Measurements from ENCODE around the gene NPAT. TPM values are rescaled to one million over a fixed set of nuclear protein-coding genes. Genes with fewer than 3 reads are reported as not detected.

The NPAT gene
- total and polyA plus RNA-seq, 2 of the 13 experiments (the other 11 are each of a cell fraction or from before 2014, with no cell fraction given): 4.4 to 11.2 TPM

DNA sequence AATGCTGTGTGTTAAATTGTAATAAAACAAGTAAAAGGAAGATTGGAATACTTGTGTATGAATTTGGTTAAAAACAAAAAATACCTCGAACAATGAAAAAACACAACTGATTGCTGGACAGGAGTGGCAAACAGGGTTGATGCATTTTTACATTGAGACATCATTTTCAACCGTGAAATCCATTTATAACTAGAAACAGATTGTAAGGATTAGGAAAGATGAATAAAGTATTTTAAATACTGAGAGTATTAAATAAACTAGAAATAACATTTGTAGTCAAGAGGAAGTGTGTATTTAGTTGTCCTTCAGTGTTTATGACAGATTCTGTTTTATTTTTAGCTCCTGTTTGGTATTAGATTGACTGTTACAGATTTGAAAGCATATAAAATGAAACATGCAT is 5.8 kb upstream of the NPAT start:
- Histone ChIP-seq H3K27ac (ENCODE audit: extremely low read length, insufficient read depth, low read length) (no peak overlapping the region), H4K20me1 (ENCODE audit: insufficient read depth, low read length) (no peaks in the 10 kb centered on the region), H2AFZ (ENCODE audit: low read length) (no peak overlapping the region), H3K4me3 (replicated peaks in 1 of 3; ENCODE audit: insufficient read depth in 1 of 3, low read depth in 2 of 3, low read length in 3 of 3) (no peak overlapping the region), H3K79me2 (ENCODE audit: insufficient read depth, low read length) (peaks cover 40% of the 10 kb centered on the region), H3K9ac (ENCODE audit: insufficient read depth, low read depth, low read length) (no peak overlapping the region), H3K4me1 (ENCODE audit: insufficient read depth, low read length) (peaks cover 35% of the 10 kb centered on the region), H3K9me3 (ENCODE audit: low read length) (no peaks in the 10 kb centered on the region), H3K27me3 (ENCODE audit: control insufficient read depth in 1 of 2, insufficient read depth in 2 of 2, low read length in 2 of 2) (no peaks in the 10 kb centered on the region; a peak in 1 of 5 replicates), H3K4me2 (ENCODE audit: low read depth, low read length) (no peak overlapping the region), H3K36me3 (replicated peaks in 1 of 2; ENCODE audit: control insufficient read depth in 1 of 2, insufficient read depth in 2 of 2, low read length in 2 of 2) (peaks cover 3 to 29% of the 10 kb centered on the region in 2 experiments)
- in situ Hi-C loops (cut with HindIII; ENCODE audit: extremely low pct_ligation_motif_present, low pct_unique_long_range_greater_than_20kb) (no loop called here), intact Hi-C loops (cut with micrococcal nuclease; ENCODE audit: unreplicated experiment) (no loop called here)
- TF ChIP-seq ZNF160 (CRISPR knock-in tag; IDR thresholded peaks at IDR 0.05) (no peak), PBX2 (CRISPR knock-in tag; IDR thresholded peaks at IDR 0.05) (no peak), CREBL2 (CRISPR knock-in tag; IDR thresholded peaks at IDR 0.05; ENCODE audit: borderline replicate concordance) (no peak)
- TF ChIP-seq, protein P1, sequence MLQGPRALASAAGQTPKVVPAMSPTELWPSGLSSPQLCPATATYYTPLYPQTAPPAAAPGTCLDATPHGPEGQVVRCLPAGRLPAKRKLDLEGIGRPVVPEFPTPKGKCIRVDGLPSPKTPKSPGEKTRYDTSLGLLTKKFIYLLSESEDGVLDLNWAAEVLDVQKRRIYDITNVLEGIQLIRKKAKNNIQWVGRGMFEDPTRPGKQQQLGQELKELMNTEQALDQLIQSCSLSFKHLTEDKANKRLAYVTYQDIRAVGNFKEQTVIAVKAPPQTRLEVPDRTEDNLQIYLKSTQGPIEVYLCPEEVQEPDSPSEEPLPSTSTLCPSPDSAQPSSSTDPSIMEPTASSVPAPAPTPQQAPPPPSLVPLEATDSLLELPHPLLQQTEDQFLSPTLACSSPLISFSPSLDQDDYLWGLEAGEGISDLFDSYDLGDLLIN (CRISPR knock-in tag; IDR thresholded peaks at IDR 0.05; ENCODE audit: borderline replicate concordance): no peak
- no peak for DNase-seq (ENCODE audit: low spot score)
- ChIA-PET CTCF (ENCODE audit: low intra/inter-chr PET ratio, low total read pairs) (no interaction called here), POLR2A (no interaction called here)
- 94% methylated on average over 2 of the region's 2 CpGs for WGBS (ENCODE audit: low lambda C conversion rate)
- BruUV-seq (replicated peaks): no TSS peak
- no peak for FAIRE-seq
- ATAC-seq: no peak

DNA sequence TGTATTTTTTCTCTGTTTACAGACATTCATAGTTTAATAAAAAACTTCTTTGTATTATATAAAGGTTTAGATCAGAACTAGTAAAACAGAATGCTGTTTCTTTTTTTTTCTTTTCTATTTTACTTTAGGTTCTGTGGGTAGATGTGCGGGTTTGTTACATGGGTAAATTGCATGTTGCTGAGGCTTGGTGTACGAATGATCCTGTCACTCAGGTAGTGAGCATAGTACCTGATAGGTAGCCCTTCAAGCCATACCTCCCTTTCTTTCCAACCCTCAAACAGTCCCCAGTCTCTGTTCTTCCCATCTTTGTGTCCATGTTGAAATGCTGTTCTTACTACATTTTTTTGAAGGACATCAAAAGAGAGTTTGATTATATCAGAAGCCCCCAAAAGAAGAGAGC is 3.6 kb upstream of the NPAT start:
- intact Hi-C loops (cut with micrococcal nuclease; ENCODE audit: unreplicated experiment): no loop called here
- Histone ChIP-seq H3K27me3 (ENCODE audit: control insufficient read depth in 1 of 2, insufficient read depth in 2 of 2, low read length in 2 of 2) (peaks cover 0 to 2% of the 10 kb centered on the region in 2 experiments; a peak in 1 of 5 replicates), H3K4me3 (replicated peaks in 1 of 3; ENCODE audit: insufficient read depth in 1 of 3, low read depth in 2 of 3, low read length in 3 of 3) (no peak overlapping the region), H3K27ac (ENCODE audit: extremely low read length, insufficient read depth, low read length) (no peak overlapping the region), H3K79me2 (ENCODE audit: insufficient read depth, low read length) (peaks cover 54% of the 10 kb centered on the region), H3K4me1 (ENCODE audit: insufficient read depth, low read length) (peaks cover 28% of the 10 kb centered on the region), H3K36me3 (replicated peaks in 1 of 2; ENCODE audit: control insufficient read depth in 1 of 2, insufficient read depth in 2 of 2, low read length in 2 of 2) (peaks cover 2 to 26% of the 10 kb centered on the region in 2 experiments; a peak in 4 of 5 replicates), H2AFZ (ENCODE audit: low read length) (no peak overlapping the region), H4K20me1 (ENCODE audit: insufficient read depth, low read length) (no peaks in the 10 kb centered on the region), H3K9me3 (ENCODE audit: low read length) (no peaks in the 10 kb centered on the region), H3K4me2 (ENCODE audit: low read depth, low read length) (peak overlapping the region; percentile 24; the same call in 1 of the 2 replicates), H3K9ac (ENCODE audit: insufficient read depth, low read depth, low read length) (no peak overlapping the region)
- no peak for TF ChIP-seq ZSCAN30 (CRISPR knock-in tag; IDR thresholded peaks at IDR 0.05)
- no peak for TF ChIP-seq JDP2 (CRISPR knock-in tag; IDR thresholded peaks at IDR 0.05; ENCODE audit: borderline replicate concordance)
- TF ChIP-seq, protein P2, sequence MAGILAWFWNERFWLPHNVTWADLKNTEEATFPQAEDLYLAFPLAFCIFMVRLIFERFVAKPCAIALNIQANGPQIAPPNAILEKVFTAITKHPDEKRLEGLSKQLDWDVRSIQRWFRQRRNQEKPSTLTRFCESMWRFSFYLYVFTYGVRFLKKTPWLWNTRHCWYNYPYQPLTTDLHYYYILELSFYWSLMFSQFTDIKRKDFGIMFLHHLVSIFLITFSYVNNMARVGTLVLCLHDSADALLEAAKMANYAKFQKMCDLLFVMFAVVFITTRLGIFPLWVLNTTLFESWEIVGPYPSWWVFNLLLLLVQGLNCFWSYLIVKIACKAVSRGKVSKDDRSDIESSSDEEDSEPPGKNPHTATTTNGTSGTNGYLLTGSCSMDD (CRISPR knock-in tag; IDR thresholded peaks at IDR 0.05): no peak
- TF ChIP-seq ZSCAN12 (CRISPR knock-in tag; IDR thresholded peaks at IDR 0.05): no peak
- no peak for TF ChIP-seq TRIM22 (IDR thresholded peaks at IDR 0.05)
- no peak for TF ChIP-seq TAF1 (CRISPR knock-in tag; IDR thresholded peaks at IDR 0.05)
- TF ChIP-seq PATZ1 (CRISPR knock-in tag; IDR thresholded peaks at IDR 0.05): no peak
- TF ChIP-seq ZNF776 (CRISPR knock-in tag; IDR thresholded peaks at IDR 0.05): no peak
- FAIRE-seq: no peak
- no peak for DNase-seq (ENCODE audit: low spot score)
- POLR2A ChIA-PET: interaction anchor here (5.7 kb wide), 1 partner anchor 7 kb away, joined by 56 read pairs; no protein-coding TSS in a partner anchor
- in situ Hi-C loops (cut with HindIII; ENCODE audit: extremely low pct_ligation_motif_present, low pct_unique_long_range_greater_than_20kb): no loop called here
- no peak for ATAC-seq
- no TSS peak for BruUV-seq (replicated peaks)
- CTCF ChIA-PET (ENCODE audit: low intra/inter-chr PET ratio, low total read pairs): no interaction called here
- WGBS (ENCODE audit: low lambda C conversion rate): 95% methylated on average over 2 of the region's 2 CpGs

Data from HepG2 (cell line).